ENCODE results near the gene FBXO45. TPM values are rescaled to one million over a fixed set of nuclear protein-coding genes. Genes with fewer than 3 reads are reported as not detected.

The FBXO45 gene
- total RNA-seq, 1 donor from 2014 or later: 8.2 TPM

DNA sequence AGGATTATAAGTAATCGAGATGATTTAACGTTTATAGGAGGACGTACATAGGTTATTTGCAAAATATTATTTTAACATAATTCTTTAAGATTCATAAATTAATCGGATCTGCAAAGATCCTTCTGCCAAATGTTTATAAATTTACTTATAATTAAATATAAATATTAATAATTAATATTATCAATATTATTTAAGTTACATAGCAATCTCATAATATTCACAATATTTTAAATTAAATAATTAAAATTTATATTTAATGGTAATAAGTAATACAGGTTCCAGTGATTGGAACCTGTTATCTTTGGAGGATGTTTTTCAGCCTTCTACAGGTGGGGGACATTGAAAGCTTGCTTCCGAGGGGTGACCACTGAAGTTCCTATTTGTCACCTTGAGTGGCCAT is 16.2 kb upstream of the FBXO45 start:
- H3K9me3 Mint-ChIP-seq (ENCODE audit: unreplicated experiment): peaks cover 7% of the 10 kb centered on the region
- H3K27ac Mint-ChIP-seq (ENCODE audit: unreplicated experiment): no peak overlapping the region
- H3K4me3 Mint-ChIP-seq (ENCODE audit: unreplicated experiment): no peak overlapping the region
- TF ChIP-seq, protein P1, sequence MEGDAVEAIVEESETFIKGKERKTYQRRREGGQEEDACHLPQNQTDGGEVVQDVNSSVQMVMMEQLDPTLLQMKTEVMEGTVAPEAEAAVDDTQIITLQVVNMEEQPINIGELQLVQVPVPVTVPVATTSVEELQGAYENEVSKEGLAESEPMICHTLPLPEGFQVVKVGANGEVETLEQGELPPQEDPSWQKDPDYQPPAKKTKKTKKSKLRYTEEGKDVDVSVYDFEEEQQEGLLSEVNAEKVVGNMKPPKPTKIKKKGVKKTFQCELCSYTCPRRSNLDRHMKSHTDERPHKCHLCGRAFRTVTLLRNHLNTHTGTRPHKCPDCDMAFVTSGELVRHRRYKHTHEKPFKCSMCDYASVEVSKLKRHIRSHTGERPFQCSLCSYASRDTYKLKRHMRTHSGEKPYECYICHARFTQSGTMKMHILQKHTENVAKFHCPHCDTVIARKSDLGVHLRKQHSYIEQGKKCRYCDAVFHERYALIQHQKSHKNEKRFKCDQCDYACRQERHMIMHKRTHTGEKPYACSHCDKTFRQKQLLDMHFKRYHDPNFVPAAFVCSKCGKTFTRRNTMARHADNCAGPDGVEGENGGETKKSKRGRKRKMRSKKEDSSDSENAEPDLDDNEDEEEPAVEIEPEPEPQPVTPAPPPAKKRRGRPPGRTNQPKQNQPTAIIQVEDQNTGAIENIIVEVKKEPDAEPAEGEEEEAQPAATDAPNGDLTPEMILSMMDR (IDR thresholded peaks at IDR 0.05): no peak
- peaks cover 2% of the 10 kb centered on the region for H3K36me3 Mint-ChIP-seq (ENCODE audit: unreplicated experiment)
- DNase-seq (ENCODE audit: extremely low spot score, unreplicated experiment): no peak
- no peaks in the 10 kb centered on the region for H3K4me1 Mint-ChIP-seq (ENCODE audit: unreplicated experiment)
- peaks cover 3% of the 10 kb centered on the region for H3K27me3 Mint-ChIP-seq (ENCODE audit: unreplicated experiment)

DNA sequence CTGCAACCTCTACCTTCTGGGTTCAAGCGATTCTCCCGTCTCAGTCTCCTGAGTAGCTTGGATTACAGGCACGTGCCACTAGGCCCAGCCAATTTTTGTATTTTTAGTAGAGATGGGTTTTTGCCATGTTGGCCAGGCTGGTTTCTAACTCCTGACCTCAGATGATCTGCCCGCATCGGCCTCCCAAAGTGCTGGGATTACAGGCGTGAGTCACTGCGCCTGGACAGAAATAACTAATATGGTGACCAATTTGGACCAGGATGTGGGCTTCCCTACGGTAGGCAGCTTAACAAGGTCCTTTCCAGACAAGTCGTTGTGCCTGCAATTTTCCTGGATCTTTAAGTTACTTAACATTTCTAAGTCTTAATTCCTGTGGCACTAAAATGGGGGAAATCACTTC is 14.9 kb upstream of the FBXO45 start:
- TF ChIP-seq, protein P1 (IDR thresholded peaks at IDR 0.05): no peak
- Mint-ChIP-seq H3K27ac (ENCODE audit: unreplicated experiment) (no peak overlapping the region), H3K27me3 (ENCODE audit: unreplicated experiment) (no peaks in the 10 kb centered on the region), H3K4me1 (ENCODE audit: unreplicated experiment) (no peaks in the 10 kb centered on the region), H3K9me3 (ENCODE audit: unreplicated experiment) (peaks cover 7% of the 10 kb centered on the region), H3K4me3 (ENCODE audit: unreplicated experiment) (no peak overlapping the region), H3K36me3 (ENCODE audit: unreplicated experiment) (peaks cover 2% of the 10 kb centered on the region)
- no peak for DNase-seq (ENCODE audit: extremely low spot score, unreplicated experiment)

GRCh38 chr3:196554205-196554604 is 14.3 kb upstream of the FBXO45 start:
- no peaks in the 10 kb centered on the region for H3K4me1 Mint-ChIP-seq (ENCODE audit: unreplicated experiment)

DNA sequence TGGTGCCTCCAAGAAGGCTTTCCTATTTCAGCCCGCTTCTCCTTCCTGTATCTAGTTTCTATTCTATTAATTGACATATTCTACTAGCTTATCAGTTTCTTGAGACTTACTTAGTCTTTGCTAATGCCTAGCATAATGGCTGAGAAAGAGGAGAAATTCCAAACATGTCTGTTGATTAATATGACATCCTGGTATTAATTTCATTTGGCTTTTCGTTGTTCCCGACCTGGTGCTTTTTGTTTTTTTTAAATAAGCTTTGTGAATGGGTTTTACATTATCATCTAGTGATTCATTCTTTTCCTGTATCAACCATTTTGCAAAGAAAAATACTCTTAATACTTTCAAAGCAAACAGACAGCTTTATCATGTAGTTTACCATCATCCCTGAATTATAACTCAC is 13.2 kb upstream of the FBXO45 start:
- no peak for DNase-seq (ENCODE audit: extremely low spot score, unreplicated experiment)
- Mint-ChIP-seq H3K4me3 (ENCODE audit: unreplicated experiment) (no peak overlapping the region), H3K9me3 (ENCODE audit: unreplicated experiment) (peaks cover 1% of the 10 kb centered on the region), H3K36me3 (ENCODE audit: unreplicated experiment) (peaks cover 2% of the 10 kb centered on the region), H3K27me3 (ENCODE audit: unreplicated experiment) (no peaks in the 10 kb centered on the region), H3K27ac (ENCODE audit: unreplicated experiment) (no peak overlapping the region), H3K4me1 (ENCODE audit: unreplicated experiment) (no peaks in the 10 kb centered on the region)
- TF ChIP-seq, protein P1 (IDR thresholded peaks at IDR 0.05): no peak

More at GRCh38 chr3:196554205-196554604, 14.3 kb upstream of the FBXO45 start:
- Mint-ChIP-seq H3K27ac (ENCODE audit: unreplicated experiment) (no peak overlapping the region), H3K9me3 (ENCODE audit: unreplicated experiment) (peaks cover 7% of the 10 kb centered on the region), H3K36me3 (ENCODE audit: unreplicated experiment) (peaks cover 2% of the 10 kb centered on the region), H3K27me3 (ENCODE audit: unreplicated experiment) (no peaks in the 10 kb centered on the region), H3K4me3 (ENCODE audit: unreplicated experiment) (no peak overlapping the region)
- TF ChIP-seq, protein P1 (IDR thresholded peaks at IDR 0.05): no peak
- DNase-seq (ENCODE audit: extremely low spot score, unreplicated experiment): no peak

- Mint-ChIP-seq H3K4me3 (ENCODE audit: unreplicated experiment) (no peak overlapping the region), H3K27me3 (ENCODE audit: unreplicated experiment) (no peaks in the 10 kb centered on the region), H3K9me3 (ENCODE audit: unreplicated experiment) (no peaks in the 10 kb centered on the region), H3K4me1 (ENCODE audit: unreplicated experiment) (no peaks in the 10 kb centered on the region), H3K36me3 (ENCODE audit: unreplicated experiment) (peaks cover 6% of the 10 kb centered on the region), H3K27ac (ENCODE audit: unreplicated experiment) (no peak overlapping the region)
- TF ChIP-seq, protein P1 (IDR thresholded peaks at IDR 0.05): no peak
- DNase-seq (ENCODE audit: extremely low spot score, unreplicated experiment): no peak
Observed at GRCh38 chr3:196557236-196557635, 11.2 kb upstream of the FBXO45 start.
